Liver (tissue), 9 donors: ENCODE measurements around the gene PXDN. TPM values are rescaled to one million over a fixed set of nuclear protein-coding genes. Genes with fewer than 3 reads are reported as not detected.

Experiments
- DNase-seq: peaks from one replicate; pipeline ENCODE4 v3.0.0-alpha.2; 2017; ENCODE audit warnings: low spot score
- H3K27ac ChIP-seq, 2 donors: one replicate each; pipeline ENCODE4 v1.7.0; 2013; ENCODE audit warnings: inconsistent platforms in 2 of 2, low read length in 2 of 2, control low read depth in 1 of 2, low read depth in 1 of 2, mild to moderate bottlenecking in 1 of 2
- H3K27me3 ChIP-seq, 4 donors: one replicate each; pipeline versions ENCODE4 v1.6.1 to v1.7.0; 2013; ENCODE audit warnings: low read length in 3 of 4, inconsistent platforms in 1 of 4, mild to moderate bottlenecking in 1 of 4, moderate library complexity in 1 of 4; ENCODE audit not compliant: control insufficient read depth in 4 of 4, insufficient read depth in 4 of 4
- H3K36me3 ChIP-seq, 4 donors: one replicate each; pipeline versions ENCODE4 v1.6.1 to v1.7.0; 2013; ENCODE audit warnings: low read length in 3 of 4, mild to moderate bottlenecking in 3 of 4, low read depth in 1 of 4, moderate library complexity in 1 of 4; ENCODE audit not compliant: control insufficient read depth in 4 of 4, insufficient read depth in 3 of 4
- H3K4me1 ChIP-seq, 4 donors: one replicate each; pipeline versions ENCODE4 v1.6.1 to v1.7.0; 2013; ENCODE audit warnings: low read length in 3 of 4, mild to moderate bottlenecking in 3 of 4, moderate library complexity in 1 of 4; ENCODE audit not compliant: control insufficient read depth in 4 of 4, insufficient read depth in 4 of 4
- H3K4me3 ChIP-seq, 3 donors: one replicate each; pipeline versions ENCODE4 v1.6.1 to v1.7.0; 2013; ENCODE audit warnings: low read length in 3 of 3, control low read depth in 1 of 3, low read depth in 1 of 3, mild to moderate bottlenecking in 1 of 3
- H3K9ac ChIP-seq, 2 donors: one replicate each; pipeline ENCODE4 v1.7.0; 2013; ENCODE audit warnings: low read length in 2 of 2, mild to moderate bottlenecking in 2 of 2, moderate library complexity in 2 of 2, control low read depth in 1 of 2, low read depth in 1 of 2
- H3K9me3 ChIP-seq, 4 donors: one replicate each; pipeline versions ENCODE4 v1.6.1 to v1.7.0; 2013; ENCODE audit warnings: low read length in 3 of 4; ENCODE audit not compliant: control insufficient read depth in 4 of 4
- CTCF ChIP-seq: fragments of 150-350 bp; IDR thresholded peaks from 2 replicates; pipeline ENCODE4 v1.5.1; 2017; ENCODE audit warnings: improper control_type of control experiment, low read depth, low read length; ENCODE audit not compliant: missing input control
- EGR1 ChIP-seq, 2 donors: IDR thresholded peaks; 2 replicates each; pipeline ENCODE4 v1.6.1; 2016 to 2018; ENCODE audit warnings: antibody characterized with exemption in 2 of 2, low read depth in 2 of 2
- FOXA1 ChIP-seq: IDR thresholded peaks from 2 replicates; pipeline ENCODE4 v1.6.1; 2016; ENCODE audit warnings: antibody characterized with exemption
- FOXA2 ChIP-seq: IDR thresholded peaks from 2 replicates; pipeline ENCODE4 v1.6.1; 2016; ENCODE audit warnings: antibody characterized with exemption
- GABPA ChIP-seq, 2 donors: IDR thresholded peaks in 1 of 2; conservative IDR thresholded peaks in 1 of 2; 2 replicates each; pipeline ENCODE4 v1.6.1; 2016; ENCODE audit warnings: antibody characterized with exemption in 2 of 2, mild to moderate bottlenecking in 1 of 2, moderate library complexity in 1 of 2
- HNF4A ChIP-seq, 2 donors: conservative IDR thresholded peaks; 2 replicates each; pipeline ENCODE4 v1.6.1; 2016; ENCODE audit warnings: antibody characterized with exemption in 2 of 2, mild to moderate bottlenecking in 2 of 2
- HNF4G ChIP-seq: IDR thresholded peaks from 2 replicates; pipeline ENCODE4 v1.6.1; 2016; ENCODE audit warnings: antibody characterized with exemption
- JUND ChIP-seq, 2 donors: IDR thresholded peaks; 2 replicates each; pipeline ENCODE4 v1.6.1; 2016; ENCODE audit warnings: antibody characterized with exemption in 2 of 2
- MAX ChIP-seq: IDR thresholded peaks from 2 replicates; pipeline ENCODE4 v1.6.1; 2016; ENCODE audit warnings: antibody characterized with exemption
- NR2F2 ChIP-seq: IDR thresholded peaks from 2 replicates; pipeline ENCODE4 v1.6.1; 2016; ENCODE audit warnings: antibody characterized with exemption
- RAD21 ChIP-seq, 2 donors: IDR thresholded peaks; 2 replicates each; pipeline ENCODE4 v1.6.1; 2016; ENCODE audit warnings: antibody characterized with exemption in 2 of 2, mild to moderate bottlenecking in 2 of 2
- REST ChIP-seq: IDR thresholded peaks from 2 replicates; pipeline ENCODE4 v1.6.1; 2016; ENCODE audit warnings: antibody characterized with exemption, mild to moderate bottlenecking
- RXRA ChIP-seq, 2 donors: IDR thresholded peaks; 2 replicates each; pipeline ENCODE4 v1.6.1; 2017 to 2018; ENCODE audit warnings: antibody characterized with exemption in 2 of 2, mild to moderate bottlenecking in 1 of 2
- SP1 ChIP-seq: IDR thresholded peaks from 2 replicates; pipeline ENCODE4 v1.6.1; 2018; ENCODE audit warnings: antibody characterized with exemption, mild to moderate bottlenecking
- TAF1 ChIP-seq: conservative IDR thresholded peaks from 2 replicates; pipeline ENCODE4 v1.6.1; 2016; ENCODE audit warnings: antibody characterized with exemption, mild to moderate bottlenecking
- YY1 ChIP-seq: IDR thresholded peaks from 2 replicates; pipeline ENCODE4 v1.6.1; 2016; ENCODE audit warnings: antibody characterized with exemption, mild to moderate bottlenecking
- ZBTB33 ChIP-seq: IDR thresholded peaks from 2 replicates; pipeline ENCODE4 v1.6.1; 2016; ENCODE audit warnings: antibody characterized with exemption
- WGBS: extraction: QIAGEN DNeasy Blood & Tissue Kit; methylation state at CpG from one replicate; pipeline ENCODE4 v1.1.7; 2013; 5-methylcytosine and 5-hydroxymethylcytosine counted together
- polyA plus RNA-seq, 2 donors: library from polyadenylated mRNA; stranded (reverse) in 1 of 2; unstranded in 1 of 2; fragments of 200-250 nt in 1 of 2; fragments of >200 nt in 1 of 2; fragmentation: Nextera tagmentation in 1 of 2; extraction: Ambion mirVana in 1 of 2; gene quantifications; one replicate each; pipeline versions ENCODE4 v1.2.1 to v1.2.3, GENCODE V29; 2013 to 2015
- total RNA-seq, 2 donors: library from RNA; depleted of rRNA; stranded (reverse); fragments of >200 nt; gene quantifications; one replicate each; pipeline ENCODE4 v1.2.3, GENCODE V29; 2014
- donor health status: healthy.
- donor health status: healthy.
- donor health status: healthy.
- donor health status: healthy.
- donor health status: healthy.

The PXDN gene
- total and polyA plus RNA-seq, 4 donors = 4.2 to 21.5 (median 16.9) TPM

- no peak overlapping the region for H3K4me3 ChIP-seq
- 85% methylated on average over 6 of the region's 6 CpGs for WGBS
- no peaks in the 10 kb centered on the region for H3K36me3 ChIP-seq
- H3K27ac ChIP-seq = no peak overlapping the region
- H3K27me3 ChIP-seq = no peaks in the 10 kb centered on the region
- H3K9ac ChIP-seq = no peak overlapping the region
- peaks cover 0 to 3% (median 0%) of the 10 kb centered on the region in 4 donors for H3K4me1 ChIP-seq
- H3K9me3 ChIP-seq = peaks cover 0 to 9% (median under 1%) of the 10 kb centered on the region in 4 donors
- DNase-seq = no peak
- no peak for TF ChIP-seq HNF4G
- no peak for TF ChIP-seq RAD21 (IDR thresholded peaks at IDR 0.05)
- TF ChIP-seq JUND (IDR thresholded peaks at IDR 0.05) = no peak
- no peak for TF ChIP-seq FOXA2
- no peak for TF ChIP-seq CTCF
- TF ChIP-seq YY1 = no peak
- no peak for TF ChIP-seq GABPA (IDR thresholded peaks at IDR 0.05 in 1 of 2, conservative IDR thresholded peaks at IDR 0.05 in 1 of 2)
- no peak for TF ChIP-seq ZBTB33
- no peak for TF ChIP-seq EGR1 (IDR thresholded peaks at IDR 0.05; ENCODE audit: low read depth in 2 of 2)
Observed at GRCh38 chr2:1752751-1753150, 8.4 kb upstream of the PXDN start.

GRCh38 chr2:1751767-1752725 lies 7.7 kb upstream of the PXDN start:
- Histone ChIP-seq H3K9me3 (peaks cover 0 to 9% (median under 1%) of the 10 kb centered on the region in 4 donors), H3K27ac (no peak overlapping the region), H3K4me1 (peaks cover 0 to 3% (median 0%) of the 10 kb centered on the region in 4 donors), H3K36me3 (no peaks in the 10 kb centered on the region), H3K4me3 (no peak overlapping the region), H3K27me3 (no peaks in the 10 kb centered on the region), H3K9ac (no peak overlapping the region)
- 75% methylated on average over 21 of the region's 21 CpGs for WGBS
- TF ChIP-seq GABPA (IDR thresholded peaks at IDR 0.05 in 1 of 2, conservative IDR thresholded peaks at IDR 0.05 in 1 of 2) (no peak), FOXA1 (no peak), TAF1 (no peak), RXRA (IDR thresholded peaks at IDR 0.05) (no peak), MAX (no peak), CTCF (no peak), JUND (IDR thresholded peaks at IDR 0.05) (no peak), HNF4A (conservative IDR thresholded peaks at IDR 0.05) (no peak), NR2F2 (no peak), SP1 (no peak), YY1 (no peak), FOXA2 (no peak), REST (no peak), EGR1 (IDR thresholded peaks at IDR 0.05; ENCODE audit: low read depth in 2 of 2) (no peak)
- DNase-seq = no peak
